GM12878 (cell line): Measurements from ENCODE around the gene SRP54. TPM values are rescaled to one million over a fixed set of nuclear protein-coding genes. Genes with fewer than 3 reads are reported as not detected.
"Not testable (repeated sequence)": the region's sequence is repeated elsewhere in the genome, so short reads cannot be mapped to it uniquely, and the experiment has no call there.

Source experiments
- ATAC-seq: fragments of 200-7000 bp; cut with Tn5 transposase; 3 replicates; pipeline ENCODE4 v1.9.1; 2020; ENCODE audit warnings: mild to moderate bottlenecking, moderate library complexity
- BruUV-seq: library from RNA; stranded (reverse); fragments of 400-500 nt; replicated peaks from 2 replicates; lab custom pipeline; 2021; lab: Mats Ljungman, UMichigan
- CTCF ChIA-PET: fragments of 300-600 bp; sonication (Branson Sonifier 250); formaldehyde crosslinking; extraction: SDS; loops from one replicate; lab custom pipeline; 2021; ENCODE audit warnings: inconsistent platforms; lab: Yijun Ruan, JAX
- POLR2A ChIA-PET: fragments of 350-600 bp; formaldehyde crosslinking; extraction: SDS; loops from one replicate; lab custom pipeline; 2021; ENCODE audit warnings: inconsistent platforms; lab: Charles Lee
- RAD21 ChIA-PET: fragments of 300-600 bp; sonication (Branson Sonifier 250); formaldehyde crosslinking; loops from one replicate; lab custom pipeline; 2023; ENCODE audit warnings: antibody characterized with exemption; ENCODE audit not compliant: unreplicated experiment; lab: Charles Lee
- SMC1A ChIA-PET: fragments of 300-600 bp; sonication (Branson Sonifier 250); formaldehyde crosslinking; loops from one replicate; lab custom pipeline; 2023; ENCODE audit not compliant: unreplicated experiment, uncharacterized antibody; lab: Charles Lee
- DNase-seq: peaks from one replicate; pipeline ENCODE4 v3.0.0-alpha.2; 2011; ENCODE audit warnings: low read depth, low spot score
- FAIRE-seq: peaks from 3 replicates; lab custom pipeline; 2011; peaks lifted over from hg19 to GRCh38; lab: Jason Lieb, UNC
- H2AFZ ChIP-seq: 2 replicates; pipeline ENCODE4 v1.6.0; 2011; ENCODE audit warnings: low read depth, low read length, control low read depth; ENCODE audit not compliant: control insufficient read depth
- H3K27ac ChIP-seq: 2 replicates; pipeline ENCODE4 v1.5.1; 2011; ENCODE audit warnings: control low read depth; ENCODE audit not compliant: control insufficient read depth, insufficient read depth
- H3K27me3 ChIP-seq, 2 experiments: replicated peaks in 1 of 2; 2 replicates each; pipeline versions ENCODE4 v1.6.0 to v1.6.1; 2011; ENCODE audit warnings: low read length in 1 of 2; ENCODE audit not compliant: control insufficient read depth in 2 of 2, insufficient read depth in 2 of 2
- H3K36me3 ChIP-seq, 2 experiments: 2 replicates each; pipeline ENCODE4 v1.5.1; 2011; ENCODE audit warnings: low read length in 1 of 2; ENCODE audit not compliant: control insufficient read depth in 2 of 2, insufficient read depth in 2 of 2
- H3K4me1 ChIP-seq: 2 replicates; pipeline ENCODE4 v1.6.1; 2011; ENCODE audit warnings: mild to moderate bottlenecking, low read length, moderate library complexity, mixed read lengths; ENCODE audit not compliant: control insufficient read depth, insufficient read depth
- H3K4me2 ChIP-seq: 2 replicates; pipeline ENCODE4 v1.6.0; 2011; ENCODE audit warnings: control low read depth; ENCODE audit not compliant: control insufficient read depth, insufficient read depth
- H3K4me3 ChIP-seq: fragments of 200-600 bp; sonication (generic); 2 replicates; pipeline ENCODE4 v1.5.1; 2016
- H3K79me2 ChIP-seq: 2 replicates; pipeline ENCODE4 v1.6.0; 2011; ENCODE audit warnings: low read length; ENCODE audit not compliant: control insufficient read depth, insufficient read depth
- H3K9ac ChIP-seq: 2 replicates; pipeline ENCODE4 v1.8.0; 2011; ENCODE audit warnings: low read length, control low read depth, mixed read lengths; ENCODE audit not compliant: control insufficient read depth, insufficient read depth
- H3K9me3 ChIP-seq: replicated peaks from 3 replicates; pipeline ENCODE4 v1.5.1; 2011; ENCODE audit warnings: mild to moderate bottlenecking, low read length; ENCODE audit not compliant: control insufficient read depth, insufficient read depth
- H4K20me1 ChIP-seq: 2 replicates; pipeline ENCODE4 v1.6.0; 2011; ENCODE audit not compliant: control insufficient read depth, insufficient read depth
- BACH1 ChIP-seq: fragments of 450-650 bp; IDR thresholded peaks from 2 replicates; pipeline ENCODE4 v1.6.1; 2017; ENCODE audit warnings: mild to moderate bottlenecking, borderline replicate concordance
- FOXK2 ChIP-seq: fragments of 450-650 bp; IDR thresholded peaks from 2 replicates; pipeline ENCODE4 v1.6.1; 2017; ENCODE audit warnings: mild to moderate bottlenecking, moderate library complexity
- MAX ChIP-seq: IDR thresholded peaks from 2 replicates; pipeline ENCODE4 v1.6.1; 2012; ENCODE audit warnings: low read depth, low read length, improper control_type of control experiment
- MTA2 ChIP-seq: fragments of 450-650 bp; IDR thresholded peaks from 2 replicates; pipeline ENCODE4 v1.6.1; 2016; ENCODE audit warnings: low read depth, mild to moderate bottlenecking, moderate library complexity
- NFYA ChIP-seq: IDR thresholded peaks from 2 replicates; pipeline ENCODE4 v1.6.1; 2011; ENCODE audit warnings: low read depth, mild to moderate bottlenecking, low read length, improper control_type of control experiment, borderline replicate concordance
- RB1 ChIP-seq: fragments of 450-650 bp; formaldehyde crosslinking; IDR thresholded peaks from 2 replicates; pipeline ENCODE4 v1.6.1; 2017; ENCODE audit warnings: mild to moderate bottlenecking, borderline replicate concordance
- SREBF1 ChIP-seq: IDR thresholded peaks from 2 replicates; pipeline ENCODE4 v1.6.1; 2012; ENCODE audit warnings: mild to moderate bottlenecking, low read length
- WGBS: methylation state at CpG from one replicate; pipeline ENCODE4 v1.1.6; 2016; ENCODE audit warnings: low lambda C conversion rate; ENCODE audit not compliant: insufficient replicate concordance, insufficient coverage; ENCODE audit errors: missing lambda C conversion rate; 5-methylcytosine and 5-hydroxymethylcytosine counted together
- in situ Hi-C: fragments of 300-500 bp; cut with MboI; formaldehyde crosslinking; loops from 9 replicates; pipeline ENCODE4 v1.14.3; 2018; ENCODE audit warnings: mixed read lengths
- intact Hi-C: fragments of 100-400 bp; cut with micrococcal nuclease; formaldehyde crosslinking; loops from one replicate; pipeline ENCODE4 v1.14.2; 2022; ENCODE audit not compliant: unreplicated experiment
- polyA plus RNA-seq, 11 experiments: library from polyadenylated mRNA; depleted of rRNA in 4 of 11; unstranded in 6 of 11; stranded (reverse) in 5 of 11; fragments of >200 nt; fragmentation: Nextera tagmentation in 4 of 11; fragmentation: Illumina TruSeq in 1 of 11; extraction: Ambion mirVana in 4 of 11; extraction: Trizol in 1 of 11; gene quantifications; 1 replicate in 1 of 11; 2 replicates in 10 of 11; pipeline versions ENCODE4 v1.2.1 to v1.2.3, GENCODE V29; 2011 to 2016; ENCODE audit warnings: inconsistent platforms in 2 of 11, missing spikeins in 2 of 11, low read depth in 1 of 11
- total RNA-seq, 4 experiments: library from RNA; depleted of rRNA in 3 of 4; stranded (reverse); fragments of >200 nt in 3 of 4; fragmentation: Illumina TruSeq in 1 of 4; extraction: Trizol in 1 of 4; gene quantifications; 2 replicates each; pipeline versions ENCODE4 v1.2.1 to v1.2.3, GENCODE V29; 2013 to 2021

SRP54 gene
- total and polyA plus RNA-seq, 10 of the 15 experiments (the other 5 are each of a cell fraction or from before 2014, with no cell fraction given): 54.1 to 130 (median 72.3) TPM

- intact Hi-C loops: no loop called here
- no peak overlapping the region for H3K4me2 ChIP-seq
- H3K36me3 ChIP-seq: no peaks in the 10 kb centered on the region
- ATAC-seq (no peak), DNase-seq (no peak), FAIRE-seq (no peak)
- ChIA-PET POLR2A (no interaction called here), RAD21 (no interaction called here), SMC1A (no interaction called here), CTCF (interaction anchor here (0.6 kb wide), 1 partner anchor 184 kb away, joined by 3 read pairs; no protein-coding TSS in a partner anchor)
- TF ChIP-seq BACH1 (no peak), SREBF1 (no peak)
- H3K9ac ChIP-seq: no peak overlapping the region
- H3K27ac ChIP-seq: no peak overlapping the region
- peaks cover 6% of the 10 kb centered on the region; the same call in 1 of the 2 replicates for H3K4me1 ChIP-seq
- 96% methylated on average over 1 of the region's 1 CpG for WGBS
- no peaks in the 10 kb centered on the region for H3K9me3 ChIP-seq
- H3K79me2 ChIP-seq: peaks cover 3% of the 10 kb centered on the region
- no peaks in the 10 kb centered on the region for H3K27me3 ChIP-seq
- no peak overlapping the region for H3K4me3 ChIP-seq
- no peak overlapping the region for H2AFZ ChIP-seq
- BruUV-seq: no TSS peak
- in situ Hi-C loops: no loop called here
- H4K20me1 ChIP-seq: no peaks in the 10 kb centered on the region
Observed at GRCh38 chr14:35051796-35052195, 69.0 kb downstream of the SRP54 start.

- no peak for ATAC-seq
- H2AFZ ChIP-seq: no peak overlapping the region
- H3K9ac ChIP-seq: no peak overlapping the region
- no peak overlapping the region for H3K27ac ChIP-seq
- H3K9me3 ChIP-seq: no peaks in the 10 kb centered on the region
- H3K4me1 ChIP-seq: peaks cover 2% of the 10 kb centered on the region; the same call in 1 of the 2 replicates
- RAD21 ChIA-PET: no interaction called here
- no peak overlapping the region for H3K4me3 ChIP-seq
- POLR2A ChIA-PET: interaction anchor here (0.6 kb wide), 1 partner anchor 38 kb away, joined by 3 read pairs; no protein-coding TSS in a partner anchor
- H4K20me1 ChIP-seq: no peaks in the 10 kb centered on the region
- no peak for FAIRE-seq
- no peak overlapping the region for H3K4me2 ChIP-seq
- SMC1A ChIA-PET: no interaction called here
- TF ChIP-seq MTA2 (no peak), FOXK2 (no peak), RB1 (no peak), NFYA (no peak), MAX (no peak)
- DNase-seq: no peak
- no peaks in the 10 kb centered on the region for H3K36me3 ChIP-seq
- intact Hi-C loops: no loop called here
- no TSS peak for BruUV-seq
- in situ Hi-C loops: no loop called here
- peaks cover 1% of the 10 kb centered on the region; the same call in 1 of the 2 replicates for H3K79me2 ChIP-seq
- CTCF ChIA-PET: no interaction called here
- WGBS: 100% methylated on average over 2 of the region's 2 CpGs
- no peaks in the 10 kb centered on the region for H3K27me3 ChIP-seq
Observed at GRCh38 chr14:35052637-35053036, 69.8 kb downstream of the SRP54 start.

GRCh38 chr14:35061113-35061791, 78.5 kb downstream of the SRP54 start:
- 100% methylated on average over 1 of the region's 1 CpG for WGBS
- SMC1A ChIA-PET: interaction anchor here (0.6 kb wide), 1 partner anchor 15 kb away, joined by 3 read pairs; the partner anchor contains the start of gene FAM177A1

More at GRCh38 chr14:35061113-35061791, 78.5 kb downstream of the SRP54 start:
- ChIA-PET RAD21 (interaction anchor here (0.7 kb wide), 1 partner anchor 15 kb away, joined by 3 read pairs; the partner anchor contains the start of gene FAM177A1), POLR2A (interaction anchor here (0.7 kb wide), 2 partner anchors 79 to 351 kb away, joined by 3 to 4 read pairs; partner anchors contain the start of gene SRP54), CTCF (interaction anchor here (1.1 kb wide), 1 partner anchor 13 kb away, joined by 4 read pairs; no protein-coding TSS in a partner anchor)
- H3K4me3 ChIP-seq, BruUV-seq, H3K36me3 ChIP-seq, H3K4me2 ChIP-seq, H3K9ac ChIP-seq, H3K4me1 ChIP-seq, H3K27ac ChIP-seq, DNase-seq, ATAC-seq, H3K79me2 ChIP-seq, intact Hi-C loops, in situ Hi-C loops, H4K20me1 ChIP-seq, H2AFZ ChIP-seq, H3K9me3 ChIP-seq, H3K27me3 ChIP-seq, FAIRE-seq: not testable (repeated sequence)
